Activated CD4-positive, alpha-beta T cell treated with anti-CD3 and anti-CD28 coated beads for 24 hours (primary cell): ENCODE results near the gene CIDEA.

ENCODE experiments used
- DNase-seq, 2 donors: peaks; one replicate each; pipeline ENCODE4 v3.0.0-alpha.2; 2020; ENCODE audit warnings: low read depth in 2 of 2

Gene CIDEA

DNA sequence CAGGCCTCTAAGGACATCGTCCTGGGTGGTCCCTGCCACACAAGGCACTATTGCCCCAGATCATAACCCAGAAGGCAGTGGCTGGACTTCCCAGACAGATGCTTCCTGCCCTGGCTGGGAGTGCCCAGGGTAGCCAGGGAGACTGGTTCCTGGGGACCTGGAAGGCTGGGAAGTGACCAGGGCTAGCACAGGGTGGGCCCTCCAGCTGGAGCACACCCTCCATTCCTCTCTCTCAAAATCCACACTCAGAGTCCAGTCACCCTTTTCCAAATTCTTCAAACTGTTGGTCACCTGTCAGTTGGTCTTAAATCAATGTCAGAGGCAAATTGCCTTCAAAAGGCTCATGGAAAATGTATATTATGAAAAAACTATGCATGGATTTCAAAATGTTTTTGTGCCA lies 42.3 kb downstream of the CIDEA start:
- no peak for DNase-seq

DNA sequence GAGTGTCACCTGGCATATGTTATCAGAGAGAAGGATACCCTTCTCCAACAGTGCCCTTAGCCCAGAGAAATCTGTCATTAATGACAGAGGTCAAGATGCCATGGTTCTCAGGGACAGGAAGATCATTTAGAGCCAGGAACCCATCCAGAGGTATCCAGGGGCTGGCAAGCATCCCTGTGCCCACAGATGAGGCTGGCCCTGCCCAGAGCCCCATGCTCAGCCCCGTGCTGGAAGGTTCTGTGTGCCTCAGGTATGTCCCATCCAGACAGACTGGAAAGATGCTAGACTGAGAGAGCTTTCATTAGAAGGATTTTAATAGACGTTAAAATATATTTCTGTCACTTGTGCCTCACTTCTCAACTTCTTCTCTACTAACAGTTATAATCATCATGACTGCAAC lies 45.7 kb downstream of the CIDEA start:
- no peak for DNase-seq

DNA sequence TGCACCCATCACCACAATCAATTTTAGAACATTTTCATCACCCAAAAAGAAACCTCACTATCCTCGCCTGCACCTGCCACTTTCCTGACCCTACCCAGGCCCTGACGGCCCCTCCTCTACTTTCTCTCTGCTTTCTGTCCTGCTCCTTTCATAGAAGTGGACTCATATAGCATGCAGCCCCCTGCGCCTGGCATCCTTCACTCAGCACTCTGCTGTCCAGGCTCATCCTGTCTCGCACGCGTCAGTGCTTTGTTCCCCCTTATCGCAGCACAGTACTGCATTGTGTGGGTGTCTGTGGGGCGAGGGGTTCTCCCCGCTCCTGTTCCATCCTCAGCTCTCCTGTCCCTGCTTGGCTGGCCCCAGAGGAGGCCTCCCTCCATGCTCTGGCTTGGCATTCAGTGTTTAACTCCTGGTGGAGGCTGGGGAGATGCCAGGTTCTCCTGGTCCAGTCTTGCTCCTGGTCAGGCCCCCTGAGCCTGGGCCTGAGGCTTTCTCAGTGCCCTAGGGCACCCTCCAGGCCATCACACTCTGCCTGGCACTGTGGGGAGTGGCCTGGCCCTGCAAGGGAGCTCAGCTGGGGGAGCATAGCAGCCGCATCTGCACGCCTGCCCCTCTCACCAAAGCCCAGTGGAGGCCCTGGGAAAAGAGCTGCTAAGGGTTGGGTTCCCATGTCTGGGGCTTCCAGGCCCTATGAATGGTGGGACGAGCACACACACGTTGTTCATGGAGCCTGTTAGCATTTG lies 47.3 kb downstream of the CIDEA start:
- DNase-seq: no peak

DNA sequence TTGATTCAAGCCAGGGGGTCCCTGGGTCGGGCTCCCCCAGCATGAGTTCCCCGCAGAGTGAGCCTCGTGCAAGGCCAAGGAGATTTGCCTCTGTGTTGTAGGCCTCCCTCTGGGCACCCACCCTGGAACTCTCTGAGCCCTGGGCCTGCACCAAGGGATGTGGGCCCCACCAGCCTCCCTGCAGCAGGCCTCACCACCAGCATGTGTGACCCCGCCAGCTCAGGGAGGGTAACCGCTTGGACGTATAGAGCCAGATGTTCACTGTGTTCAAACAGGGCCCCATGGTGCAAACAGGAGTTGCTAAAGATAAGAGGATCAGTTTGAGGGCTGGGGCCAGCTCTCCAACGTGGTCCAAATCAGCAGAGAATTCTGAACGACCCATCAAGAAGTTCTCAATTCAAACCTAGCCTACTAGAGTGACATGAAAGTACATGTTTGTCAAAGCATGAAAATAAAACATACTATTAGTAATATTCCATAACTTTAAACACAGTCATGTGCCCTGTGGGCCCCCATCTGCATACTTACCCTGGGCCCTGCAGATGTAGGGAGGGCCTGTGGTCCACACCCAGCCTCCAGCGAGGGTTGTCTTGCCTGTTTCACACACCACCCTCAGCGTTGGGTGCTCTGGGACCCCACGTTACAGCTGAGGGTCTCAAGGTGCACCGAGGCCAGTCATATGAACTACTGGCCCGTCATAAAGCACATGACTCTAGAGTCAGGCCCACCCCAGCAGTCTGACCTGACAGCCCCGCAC lies 48.4 kb downstream of the CIDEA start:
- no peak for DNase-seq

DNA sequence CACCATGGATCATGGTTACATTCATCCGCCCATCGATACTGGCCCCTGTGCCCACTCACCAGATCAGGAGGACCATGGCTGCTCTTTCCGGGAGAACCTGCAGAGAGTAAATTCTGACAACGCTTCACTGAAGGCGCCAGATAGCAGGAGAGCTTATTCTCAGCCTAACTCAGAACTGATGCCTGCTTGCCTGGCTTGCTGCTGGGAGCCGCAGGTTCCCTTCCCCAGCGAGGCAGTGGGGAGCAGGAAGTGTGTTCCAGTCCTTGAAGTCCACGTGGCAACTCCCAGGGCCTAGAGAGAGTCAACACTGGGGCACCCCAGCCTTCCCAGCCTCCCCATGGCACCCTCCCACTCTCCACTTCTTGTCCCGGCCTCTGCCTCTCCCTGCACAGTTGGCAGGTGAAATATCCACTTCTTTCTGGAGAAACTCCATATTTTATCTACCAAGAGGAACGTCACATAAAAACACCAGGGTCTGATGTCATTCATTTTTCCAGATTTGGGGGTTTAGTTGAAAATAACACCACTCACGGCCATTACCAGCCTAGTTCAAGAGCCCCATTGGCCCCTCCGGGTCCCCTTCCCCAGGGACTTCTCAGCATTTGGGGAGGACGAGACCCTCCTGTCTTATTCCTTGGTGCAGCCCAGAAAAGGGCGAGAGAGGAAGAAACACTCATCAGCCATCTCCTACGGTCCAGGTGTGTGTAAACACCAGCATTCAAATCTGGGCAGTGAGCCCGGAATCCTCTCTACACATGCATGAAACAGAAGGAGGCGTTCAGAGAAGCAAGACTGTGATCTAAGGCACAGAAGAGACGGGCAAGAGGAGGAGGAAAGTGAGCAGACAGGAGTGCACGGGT lies 50.4 kb downstream of the CIDEA start:
- DNase-seq: no peak

DNA sequence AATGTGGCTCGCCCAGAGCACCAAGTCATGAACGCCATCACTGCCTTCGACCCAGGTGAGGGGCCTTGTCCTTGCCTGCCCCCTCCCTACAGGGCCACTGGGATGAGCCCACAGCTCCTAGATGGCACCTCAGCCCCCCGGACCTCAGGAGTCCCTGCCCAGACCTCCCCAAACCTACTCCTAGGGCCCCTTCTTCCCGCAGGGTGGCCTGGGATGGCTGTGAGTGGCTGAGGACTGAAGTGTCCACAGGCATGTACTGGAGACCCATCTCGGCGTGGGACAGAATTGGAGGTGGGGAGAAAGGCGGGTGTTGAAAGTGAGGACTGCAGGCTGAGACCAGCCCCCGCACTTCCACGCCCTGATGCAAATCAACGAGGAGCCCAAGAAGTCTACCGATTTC lies 51.0 kb downstream of the CIDEA start:
- no peak for DNase-seq

DNA sequence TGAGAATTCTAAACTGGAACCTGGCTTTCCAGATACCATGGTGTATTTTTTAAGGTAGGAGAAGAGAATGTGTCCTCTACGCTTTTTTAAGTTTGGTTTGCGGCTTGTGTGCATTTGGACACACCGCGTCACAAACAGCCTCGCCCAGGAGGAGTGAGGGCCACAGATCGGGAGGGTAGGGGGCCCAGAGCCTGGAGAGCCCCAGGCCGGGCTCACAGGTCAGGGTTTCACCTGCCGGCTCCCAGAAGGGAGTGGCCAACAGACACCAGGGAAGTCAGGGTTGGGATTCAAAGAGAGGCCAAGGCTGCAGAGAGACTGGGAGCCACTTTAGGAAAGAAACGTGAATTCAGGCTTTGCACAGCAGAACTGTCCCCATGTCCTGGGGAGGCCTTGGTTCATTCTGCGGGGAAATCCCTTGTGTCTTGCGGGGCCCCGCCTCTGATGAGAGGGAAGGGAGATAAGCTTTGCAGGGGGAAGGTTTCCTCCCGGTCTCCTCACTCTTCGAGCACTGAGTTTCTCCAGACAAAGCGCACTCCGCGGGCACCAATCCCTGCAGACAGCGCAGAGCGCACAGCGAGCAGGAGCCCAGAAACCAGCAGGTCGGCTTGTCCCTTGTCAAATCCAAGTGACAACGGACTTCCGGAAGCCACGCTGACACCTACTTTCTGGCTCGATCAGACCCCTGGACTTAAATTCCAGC lies 51.9 kb downstream of the CIDEA start:
- no peak for DNase-seq

DNA sequence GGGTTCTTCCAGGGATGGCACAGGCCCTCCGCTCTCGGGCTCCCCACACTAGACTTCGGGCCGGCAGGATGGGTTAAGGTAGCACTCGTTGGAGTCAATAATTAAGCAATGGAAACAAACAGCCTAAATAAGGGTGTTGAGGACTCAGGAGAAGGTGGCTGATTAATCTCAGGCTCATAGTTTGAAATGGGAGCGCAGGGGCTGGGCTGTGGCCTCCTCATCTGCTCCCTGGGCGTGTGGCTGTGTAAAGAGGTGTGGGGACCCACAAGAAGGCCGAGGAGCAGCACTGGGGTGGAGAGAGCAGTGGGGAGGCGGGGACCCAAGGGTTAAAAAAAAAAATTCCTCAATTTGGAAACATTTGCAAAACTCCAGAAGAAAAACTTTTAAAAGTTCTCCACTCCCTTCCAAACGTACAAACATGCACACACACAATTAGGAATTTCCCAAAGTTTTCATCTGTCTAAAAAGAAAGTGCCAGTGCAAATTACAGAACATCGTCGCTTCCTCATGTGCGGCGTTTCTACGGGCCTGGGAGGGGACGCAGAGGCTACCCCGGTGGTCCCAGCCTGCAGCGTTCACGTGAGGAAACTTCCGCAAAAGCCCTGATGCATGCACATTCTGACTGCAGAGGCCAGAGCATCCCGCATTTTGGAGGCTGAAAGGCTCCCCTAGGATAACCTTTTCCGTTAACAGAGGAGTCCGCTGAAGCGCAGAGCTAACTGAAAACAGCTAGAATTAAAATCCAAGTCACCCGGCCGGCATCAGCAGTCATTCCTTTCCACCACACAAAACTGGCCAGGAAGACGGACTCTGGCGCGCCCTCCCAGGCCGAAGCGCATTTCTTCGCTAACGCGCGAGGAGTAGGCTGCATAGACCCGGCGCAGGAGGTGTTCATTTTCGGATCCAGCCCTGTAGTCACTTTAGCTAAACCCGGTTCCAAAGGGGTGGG lies 52.9 kb downstream of the CIDEA start:
- DNase-seq: no peak

DNA sequence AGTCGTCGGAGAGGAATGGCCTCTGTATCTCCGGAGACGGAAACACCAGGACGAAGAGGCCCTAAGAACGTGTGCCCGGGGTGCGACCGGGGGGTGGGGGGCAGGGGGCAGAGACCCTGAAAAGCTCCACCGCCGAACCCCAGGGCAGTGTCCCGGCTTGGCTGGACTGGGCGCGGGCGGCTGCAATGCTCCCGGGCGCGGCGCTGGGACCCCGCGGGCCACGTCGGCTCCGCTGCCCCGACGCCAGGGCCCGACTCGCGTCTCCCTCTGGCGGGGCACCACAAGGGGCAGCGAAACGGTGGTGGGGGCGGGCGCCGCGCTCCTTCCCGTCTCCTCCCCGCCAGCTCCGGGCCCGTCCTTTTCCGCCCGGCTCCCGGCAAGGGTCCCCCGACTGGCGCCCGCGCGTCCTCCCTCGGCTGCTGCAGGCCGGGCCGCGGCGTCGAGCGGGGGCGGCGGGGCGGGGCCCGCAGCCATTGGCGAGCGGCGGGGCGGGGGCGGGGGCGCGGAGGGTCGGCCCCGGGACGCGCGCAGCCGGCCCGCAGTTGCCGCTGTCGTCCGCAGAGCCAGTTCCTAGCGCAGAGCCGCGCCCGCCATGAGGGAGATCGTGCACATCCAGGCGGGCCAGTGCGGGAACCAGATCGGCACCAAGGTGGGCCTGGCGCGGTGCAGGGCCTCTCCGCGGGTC lies 53.7 kb downstream of the CIDEA start, which contains the start of gene TUBB6:
TUBB6 (plus strand) TSS at position 541 of the 685 bp plus-strand sequence; CDS start at position 593, 52 bp downstream.
- no peak for DNase-seq

DNA sequence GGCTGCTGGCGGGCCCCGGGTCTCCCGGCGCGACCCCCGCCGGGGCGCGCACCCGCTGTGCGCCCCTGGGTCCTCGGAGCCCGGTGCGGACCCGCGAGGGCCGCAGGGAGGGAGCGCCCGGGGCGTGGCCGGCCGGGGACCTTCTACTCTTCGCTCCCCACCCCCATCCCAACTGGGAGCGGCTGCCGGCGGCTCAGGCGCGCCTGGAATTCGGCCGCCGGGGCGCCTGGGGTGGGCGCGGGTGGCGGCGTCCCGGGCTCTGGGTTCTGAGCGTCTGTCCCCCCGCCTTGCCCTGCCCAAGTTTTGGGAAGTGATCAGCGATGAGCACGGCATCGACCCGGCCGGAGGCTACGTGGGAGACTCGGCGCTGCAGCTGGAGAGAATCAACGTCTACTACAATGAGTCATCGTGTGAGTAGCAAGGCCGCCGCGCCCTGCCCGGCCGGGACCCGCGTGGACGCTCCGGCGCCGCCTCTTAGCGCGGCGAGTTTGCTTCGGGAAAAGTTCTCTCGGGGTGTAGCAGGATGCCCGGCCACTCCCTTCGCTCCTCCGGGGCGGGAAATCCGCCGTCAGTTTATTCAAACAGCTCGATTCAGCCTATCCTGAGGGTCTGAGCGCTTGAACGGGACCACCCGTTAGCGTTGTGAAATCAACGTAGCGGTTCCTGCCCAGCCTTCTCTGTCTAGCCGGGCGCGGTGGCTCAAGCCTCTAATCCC lies 54.4 kb downstream of the CIDEA start:
- no peak for DNase-seq

DNA sequence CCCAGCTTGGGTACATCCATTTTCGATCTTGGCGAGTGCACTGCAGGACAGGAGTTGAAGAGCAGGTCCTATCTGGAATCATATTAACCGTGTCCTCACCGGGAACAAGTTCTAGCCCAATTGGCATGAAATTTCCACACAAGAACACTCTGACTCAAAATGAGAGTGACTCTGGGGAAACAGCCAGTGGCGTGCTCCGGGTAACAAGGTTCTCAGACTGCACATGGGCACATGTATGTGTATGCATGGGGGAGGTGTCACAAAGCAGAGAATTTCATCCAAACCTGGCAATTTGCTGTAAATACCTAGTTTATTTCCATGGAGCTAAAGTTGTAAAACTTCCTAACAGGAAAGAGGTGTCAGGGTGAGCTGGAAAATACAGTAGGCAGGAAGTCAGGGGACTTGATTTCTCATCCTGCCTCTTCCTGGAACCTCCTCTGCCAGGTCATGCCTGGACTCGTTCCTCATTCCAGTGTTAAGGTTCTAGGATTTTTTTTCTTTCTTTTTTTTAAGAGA lies 55.6 kb downstream of the CIDEA start:
- no peak for DNase-seq

DNA sequence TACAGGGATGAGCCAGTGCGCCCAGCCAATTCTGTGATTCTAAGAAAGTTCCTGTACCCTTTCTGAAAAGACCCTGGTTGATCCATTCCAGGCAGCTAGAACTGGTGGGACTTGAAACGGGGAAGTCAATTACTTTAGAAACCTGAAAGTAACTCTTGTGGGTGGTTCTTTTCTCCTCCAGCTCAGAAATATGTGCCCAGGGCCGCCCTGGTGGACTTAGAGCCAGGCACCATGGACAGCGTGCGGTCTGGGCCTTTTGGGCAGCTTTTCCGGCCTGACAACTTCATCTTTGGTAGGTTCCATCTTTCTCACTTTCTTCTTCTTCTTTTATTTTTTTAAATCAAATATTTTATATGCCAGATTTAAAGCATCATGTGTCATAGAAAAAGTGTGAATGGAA lies 56.6 kb downstream of the CIDEA start:
- no peak for DNase-seq

DNA sequence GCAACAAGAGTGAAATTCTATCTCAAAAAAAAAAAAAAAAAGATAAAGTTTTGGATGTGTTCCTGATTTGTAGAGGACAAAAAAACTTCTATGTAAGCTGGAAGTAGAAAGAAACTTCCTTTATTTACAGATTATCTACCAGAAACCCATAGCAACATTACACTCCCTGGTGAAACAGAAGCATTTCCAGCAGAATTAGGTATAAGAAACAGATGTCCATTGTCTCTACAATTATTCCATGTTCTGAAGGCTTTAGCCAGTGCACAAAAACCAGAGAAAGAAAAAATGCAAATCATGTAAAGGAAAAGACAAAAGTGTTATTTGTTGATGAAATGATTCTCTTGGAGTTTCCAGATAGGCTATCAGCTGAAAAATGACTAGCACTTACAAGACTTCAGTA lies 58.8 kb downstream of the CIDEA start:
- no peak for DNase-seq

DNA sequence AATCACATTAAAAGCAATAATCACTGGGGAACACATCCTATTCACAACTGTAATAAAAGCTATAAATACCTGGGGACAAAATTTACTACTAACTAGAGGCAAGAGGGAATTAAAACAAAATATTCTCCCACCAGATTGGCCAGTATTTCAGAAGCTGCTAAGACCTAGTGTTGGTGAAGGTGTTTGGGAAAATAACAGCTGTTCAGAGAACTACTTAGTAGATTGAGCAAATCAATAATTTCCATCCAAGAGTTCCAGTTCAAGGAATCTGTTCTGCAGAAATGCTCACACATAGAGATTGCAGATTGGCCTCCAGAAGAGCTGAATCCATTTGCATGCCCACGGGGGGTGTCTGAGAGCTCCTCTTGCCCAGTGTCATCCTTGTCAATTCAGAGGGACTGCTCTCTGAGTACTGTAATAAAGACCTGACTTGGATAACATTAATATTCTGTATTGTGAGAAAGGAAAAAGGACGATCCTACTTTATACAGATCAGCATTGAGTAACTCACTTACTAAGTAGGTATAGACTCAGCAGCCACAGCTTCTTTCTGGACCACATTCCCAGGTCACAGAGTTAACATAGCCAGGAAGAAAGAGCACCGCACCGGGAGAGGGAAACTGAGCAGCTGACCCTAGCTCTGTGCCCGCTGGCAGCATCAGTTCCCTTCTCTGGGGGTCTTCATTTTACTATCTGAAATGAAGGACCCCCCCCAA lies 59.5 kb downstream of the CIDEA start:
- no peak for DNase-seq

DNA sequence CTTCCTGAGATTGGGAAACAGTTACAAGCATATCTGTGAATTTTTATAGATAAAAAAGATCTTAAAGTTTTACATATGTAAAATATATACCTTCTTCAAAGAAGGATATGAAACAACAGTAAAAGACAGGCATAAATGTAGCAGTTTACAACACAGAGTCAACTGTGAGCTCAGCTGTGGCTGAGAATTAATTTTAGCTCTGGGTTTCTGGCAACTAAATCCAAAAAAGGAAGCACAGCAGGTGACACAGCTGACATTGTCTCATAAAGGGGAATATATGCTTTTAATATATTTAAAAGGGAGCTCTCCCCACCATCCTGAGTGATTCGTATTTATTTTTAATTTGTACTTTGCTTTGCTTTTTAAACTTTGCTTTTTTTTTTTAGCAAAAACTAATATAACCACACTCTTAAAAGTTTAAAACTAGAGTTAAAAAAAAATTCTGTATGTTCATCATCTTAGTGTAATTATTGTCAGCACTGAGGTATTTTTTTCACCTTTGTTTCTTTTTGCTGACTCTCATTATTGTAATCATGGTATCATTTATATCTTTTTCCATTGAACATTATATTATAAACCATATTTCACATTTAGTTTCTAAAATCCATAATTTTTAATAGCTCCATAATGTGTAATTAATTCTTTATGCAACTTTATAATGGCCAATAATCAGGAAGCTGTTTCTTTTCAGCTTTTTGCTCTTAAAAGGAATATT lies 60.6 kb downstream of the CIDEA start:
- no peak for DNase-seq

DNA sequence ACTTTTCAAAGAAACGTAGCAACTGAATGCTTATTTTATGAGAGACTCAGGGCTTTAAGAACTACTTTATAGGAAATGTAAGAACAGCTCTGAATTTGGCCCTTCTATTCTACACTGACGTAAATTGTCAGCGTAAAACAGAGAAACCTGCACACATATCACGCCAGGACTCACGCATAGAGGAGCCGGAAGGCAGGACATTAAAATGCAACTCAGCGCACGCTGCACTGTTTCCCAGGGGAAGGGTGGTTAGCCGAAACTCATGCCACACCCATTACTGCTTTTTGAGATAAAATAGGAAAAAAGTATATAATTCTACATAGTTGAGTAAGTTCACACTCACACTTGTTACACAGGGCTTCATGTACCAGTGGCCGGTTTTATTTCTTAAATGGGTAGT lies 61.3 kb downstream of the CIDEA start:
- no peak for DNase-seq

DNA sequence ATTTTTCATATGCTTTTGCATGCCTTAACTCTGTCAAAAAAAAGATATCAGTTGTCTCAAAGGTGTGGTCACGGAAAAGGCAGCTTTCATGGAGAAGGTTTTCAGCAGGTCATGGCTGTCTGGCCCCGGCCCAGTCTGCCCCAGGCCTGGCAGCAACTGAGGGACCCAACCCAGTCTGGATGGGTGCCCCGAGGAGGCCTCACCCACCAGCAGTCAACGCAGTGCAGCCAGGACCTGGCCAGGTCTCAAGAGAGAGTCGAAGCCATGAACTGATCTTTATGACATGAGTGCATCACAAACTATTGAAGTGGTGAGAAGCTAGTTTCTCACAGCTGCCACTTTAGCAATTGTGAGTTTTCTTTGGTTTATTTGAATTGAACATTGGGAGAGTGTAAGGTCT lies 61.8 kb downstream of the CIDEA start:
- DNase-seq: no peak
